HG02610 (cell line): Measurements from ENCODE around the gene LEMD2.

Experiments
- ATAC-seq: cut with Tn5 transposase; IDR thresholded peaks from one replicate; pipeline ENCODE4 v1.9.1; 2021; ENCODE audit warnings: mild to moderate bottlenecking, moderate library complexity; ENCODE audit not compliant: unreplicated experiment

LEMD2 gene

DNA sequence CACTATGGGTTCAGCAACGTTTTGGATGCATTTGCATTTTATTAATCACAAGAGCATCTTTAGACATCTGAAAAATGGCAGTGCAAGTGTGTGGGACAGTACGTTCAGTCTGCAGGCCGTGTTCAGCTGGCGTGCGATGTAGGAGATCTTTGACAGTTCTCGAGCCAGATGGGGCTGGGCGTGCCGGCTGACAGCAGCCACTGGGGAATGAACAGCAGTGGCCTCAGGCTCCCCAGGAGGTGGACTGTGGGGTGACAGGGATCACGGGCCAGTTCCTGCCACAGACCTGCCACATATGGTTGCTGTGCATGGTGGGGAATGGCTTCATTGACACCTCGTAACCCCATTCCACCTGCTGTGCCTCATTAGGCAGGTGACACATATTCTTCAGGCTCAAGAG, 31.3 kb upstream of the LEMD2 start:
- ATAC-seq: no peak

DNA sequence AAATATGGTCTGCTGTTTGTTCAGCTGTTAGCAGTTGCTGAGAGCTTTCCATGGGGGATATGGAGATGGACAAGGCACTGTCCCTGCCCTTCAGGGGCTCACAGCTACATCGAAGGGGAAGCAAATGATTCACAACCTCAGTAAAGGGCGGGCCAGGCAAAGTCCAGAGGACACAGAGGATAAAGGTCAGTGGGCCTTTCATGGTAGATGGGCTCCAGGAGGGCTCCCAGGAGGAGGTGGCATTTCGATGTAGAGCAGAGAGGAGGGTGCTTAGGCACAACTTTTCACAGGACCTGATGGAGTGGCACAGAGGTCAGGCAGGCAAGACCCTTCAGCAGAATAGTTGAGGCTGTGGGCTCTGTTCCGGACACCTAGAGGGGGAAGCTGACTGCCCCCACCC, 30.1 kb upstream of the LEMD2 start:
- ATAC-seq: no peak

DNA sequence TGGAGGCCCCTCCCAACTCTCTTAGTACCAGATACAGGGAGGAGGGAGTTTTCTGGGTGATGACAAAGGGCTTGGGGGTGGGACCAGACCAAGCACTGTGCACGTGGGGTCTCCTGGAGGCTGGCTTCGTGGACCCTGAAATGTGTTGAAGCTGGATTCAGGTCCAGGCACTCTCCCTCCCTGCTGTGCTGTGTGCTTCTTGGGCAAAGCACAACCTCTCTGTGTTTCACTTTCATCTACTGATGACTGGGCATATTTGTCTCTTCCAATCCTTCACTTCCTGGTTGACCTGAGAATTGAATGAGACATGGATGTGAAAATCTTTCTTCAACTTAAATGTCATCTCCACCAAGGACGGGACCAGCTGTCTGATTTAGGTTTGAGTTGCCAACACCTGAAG, 29.4 kb upstream of the LEMD2 start:
- ATAC-seq: no peak

DNA sequence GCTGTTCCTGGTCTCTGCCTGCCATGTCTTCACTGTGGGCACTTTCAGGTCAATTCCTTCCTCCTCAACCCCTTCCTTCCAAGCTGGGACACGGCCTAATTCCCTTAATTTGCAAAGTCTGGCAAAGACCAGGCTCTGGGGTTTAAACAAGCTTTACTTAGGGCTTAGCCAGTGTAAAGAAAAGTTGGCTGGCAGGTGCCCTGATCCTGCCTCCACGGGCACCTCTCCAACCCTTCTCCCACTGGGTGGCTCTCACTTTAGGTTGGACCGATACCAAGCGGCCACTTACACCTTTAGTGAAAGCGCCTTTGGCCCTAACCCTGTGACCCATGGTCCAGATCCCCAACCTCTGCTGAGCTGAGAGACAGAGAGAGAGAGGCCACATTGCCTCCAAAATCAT, 28.6 kb upstream of the LEMD2 start:
- no peak for ATAC-seq

DNA sequence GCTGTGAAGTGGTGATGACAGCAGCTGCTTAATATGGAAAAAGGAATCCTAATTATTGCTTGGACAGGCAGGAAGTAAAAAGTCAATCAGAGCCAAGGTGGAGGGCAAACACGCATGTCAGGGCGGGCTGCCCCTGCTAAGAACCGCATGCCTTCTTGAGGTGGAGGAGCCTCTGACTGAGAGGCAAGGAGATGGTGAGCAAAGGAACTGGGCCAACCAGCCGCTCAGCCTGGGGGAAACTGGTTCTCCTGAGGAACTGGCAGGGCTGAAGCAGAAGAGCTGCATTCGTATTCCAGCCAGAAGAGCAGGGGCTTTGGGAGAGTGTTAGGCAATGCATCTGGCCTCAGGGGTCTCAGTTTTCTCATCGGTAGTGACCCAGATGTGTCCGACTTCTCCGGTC, 28.0 kb upstream of the LEMD2 start:
- no peak for ATAC-seq

DNA sequence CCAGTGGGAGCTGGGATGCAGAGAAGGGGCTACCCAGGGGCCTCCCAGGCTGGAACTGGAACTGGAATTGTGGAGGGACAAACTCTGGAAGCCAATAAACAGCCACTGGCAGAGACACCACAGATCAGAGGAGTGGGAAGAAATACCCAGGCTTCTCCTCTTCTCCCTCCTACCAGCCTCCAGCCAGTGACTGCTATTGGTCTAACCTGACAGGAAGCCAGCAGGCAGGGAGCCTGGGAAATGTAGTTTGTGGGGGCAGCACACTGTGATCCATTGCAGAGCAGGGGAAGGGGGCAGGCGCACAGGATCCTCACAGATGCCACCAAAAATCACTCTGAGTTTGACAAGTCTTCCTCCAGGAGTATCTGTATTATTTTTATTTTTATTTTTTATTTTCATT, 26.9 kb upstream of the LEMD2 start:
- no peak for ATAC-seq

DNA sequence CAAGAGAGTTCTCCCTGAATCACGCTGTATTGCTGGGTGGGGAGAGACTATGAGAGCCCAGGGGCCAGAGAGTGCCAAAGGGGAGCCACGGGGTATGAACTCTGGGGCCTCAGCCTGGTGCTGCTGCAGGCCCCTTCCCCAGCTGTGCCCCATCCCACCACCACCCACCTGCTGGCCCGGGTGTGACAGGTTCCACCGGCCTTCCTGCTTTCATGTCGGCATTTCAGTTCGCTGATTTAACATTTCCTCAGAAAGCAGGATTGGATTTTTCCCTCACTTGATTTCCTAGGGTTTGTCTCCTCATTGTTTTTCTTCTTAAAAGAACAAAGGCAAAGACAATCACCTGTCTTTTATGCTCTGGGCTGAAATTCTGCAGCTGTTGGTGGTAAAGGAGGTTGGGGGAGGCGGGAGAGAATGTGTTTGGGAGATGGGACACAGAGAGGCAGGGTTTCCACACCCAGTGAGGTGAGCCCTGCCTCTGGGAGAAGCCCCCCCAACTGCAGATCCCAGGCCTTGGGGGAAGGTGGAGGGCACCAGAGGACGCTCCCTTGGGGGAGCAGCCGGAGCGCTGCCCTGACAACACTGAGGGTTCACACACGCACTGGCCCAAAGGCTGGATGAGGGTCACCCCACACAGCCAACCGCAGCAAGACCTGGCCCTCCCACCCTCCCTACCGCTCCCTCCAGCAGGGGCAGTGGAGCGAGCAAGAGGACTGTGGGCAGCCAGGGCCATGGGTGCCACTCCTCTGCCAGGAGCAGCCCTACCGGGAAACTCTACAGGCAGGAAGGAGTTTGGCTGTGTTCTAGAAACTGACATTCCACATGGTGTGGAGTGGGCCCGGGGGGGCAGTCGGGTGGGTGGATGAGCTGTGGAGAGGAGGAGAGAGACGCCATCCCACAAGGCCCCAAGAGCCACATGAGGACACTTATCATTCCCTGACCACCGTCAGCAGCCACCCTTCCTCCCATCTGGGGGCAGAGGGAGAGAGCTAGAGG, 25.4 kb upstream of the LEMD2 start:
- ATAC-seq: no peak

DNA sequence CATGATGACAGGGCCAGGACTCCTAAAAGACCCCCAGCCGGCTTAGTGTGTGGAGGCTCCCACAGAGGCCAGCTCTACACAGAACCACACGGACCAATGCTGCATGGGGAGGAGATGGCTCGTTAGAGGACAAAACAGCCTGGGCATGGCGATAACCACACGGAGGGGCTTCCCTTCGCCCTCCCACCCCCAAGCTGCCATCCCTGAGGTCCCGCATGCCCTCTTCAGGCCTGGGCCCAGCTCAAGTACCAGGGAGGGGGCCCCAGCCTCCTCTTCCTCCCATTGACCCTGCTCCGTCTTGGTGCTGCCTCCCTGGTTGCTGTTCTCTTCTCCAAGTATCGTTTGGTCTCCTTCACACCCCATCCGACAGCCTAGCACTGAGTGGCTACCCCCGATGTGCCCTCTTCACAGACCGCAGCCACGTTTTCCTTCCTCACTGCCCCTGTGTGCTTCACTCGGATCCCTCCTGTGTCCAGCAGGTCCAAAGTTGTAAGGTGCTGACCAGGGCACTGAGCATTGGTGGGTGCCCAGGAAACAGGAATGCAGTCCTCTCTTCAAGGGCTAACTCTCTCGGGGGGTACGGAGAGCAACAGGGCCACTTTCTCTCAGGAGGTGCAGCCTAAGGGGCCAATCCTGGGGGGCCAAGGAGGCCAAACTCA, 24.4 kb upstream of the LEMD2 start:
- no peak for ATAC-seq

DNA sequence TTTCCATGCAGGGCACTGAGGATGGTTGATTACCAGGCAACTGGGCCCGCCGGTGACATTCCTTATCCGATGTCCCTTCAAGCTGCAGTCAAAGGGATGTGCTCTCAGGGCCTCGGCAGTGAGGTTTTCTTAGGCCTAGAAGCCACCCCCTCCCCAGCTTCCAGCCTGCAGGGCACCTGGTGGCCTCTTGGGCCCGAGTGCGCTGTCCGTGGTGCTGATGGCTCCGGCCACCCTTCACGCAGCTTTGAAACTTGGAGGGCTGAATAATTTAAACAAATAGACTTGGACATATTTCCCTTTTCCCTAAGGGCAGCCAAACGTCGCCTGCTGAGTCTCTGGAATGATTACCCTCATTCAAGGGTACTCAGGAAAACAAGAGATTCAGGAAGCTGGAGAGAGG, 23.7 kb upstream of the LEMD2 start:
- ATAC-seq: no peak

DNA sequence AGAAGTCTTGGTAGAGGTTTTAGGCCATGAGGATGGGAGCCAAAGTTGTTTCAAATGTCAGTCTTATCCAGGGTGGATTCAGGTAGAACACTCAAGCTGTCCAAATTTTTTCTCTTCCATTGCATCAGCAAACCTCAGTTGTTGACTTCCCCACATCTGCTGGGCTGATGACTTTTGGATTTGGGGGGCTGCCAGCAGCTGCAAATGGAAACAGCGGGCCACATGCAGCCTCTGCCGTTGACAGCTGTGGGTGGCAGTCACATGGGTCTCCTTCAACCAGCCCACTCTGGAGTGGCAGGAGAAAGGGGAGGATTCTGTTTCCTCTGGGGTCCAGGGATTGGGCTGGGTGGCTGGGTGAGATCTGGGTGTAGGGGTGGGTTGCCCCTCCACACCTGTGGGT, 20.7 kb upstream of the LEMD2 start:
- no peak for ATAC-seq

DNA sequence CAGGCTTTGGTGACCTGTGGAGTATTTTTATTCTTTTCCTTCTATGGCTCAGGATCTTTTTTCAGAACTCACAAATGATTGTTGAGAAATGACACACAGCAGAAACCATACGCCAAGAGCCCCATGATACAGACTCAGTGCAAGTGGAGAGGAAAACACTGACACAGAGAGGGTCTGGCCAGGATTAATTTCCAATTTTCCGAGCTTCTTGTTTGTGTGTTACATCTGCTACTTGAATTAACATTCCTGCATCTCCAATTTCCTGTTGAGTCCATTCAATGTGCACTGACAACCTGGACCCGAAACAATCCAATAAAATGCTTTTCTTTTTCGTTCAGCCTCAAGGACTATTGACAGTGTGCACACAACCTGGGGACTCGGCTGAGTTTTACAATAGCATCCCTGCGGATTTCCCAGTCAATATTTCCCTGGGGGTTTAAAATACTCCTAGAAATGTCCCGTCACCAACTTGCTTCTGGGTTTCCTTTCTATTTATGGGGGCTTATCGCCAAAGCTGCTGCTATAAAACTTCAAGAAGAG, 19.8 kb upstream of the LEMD2 start:
- ATAC-seq: no peak

DNA sequence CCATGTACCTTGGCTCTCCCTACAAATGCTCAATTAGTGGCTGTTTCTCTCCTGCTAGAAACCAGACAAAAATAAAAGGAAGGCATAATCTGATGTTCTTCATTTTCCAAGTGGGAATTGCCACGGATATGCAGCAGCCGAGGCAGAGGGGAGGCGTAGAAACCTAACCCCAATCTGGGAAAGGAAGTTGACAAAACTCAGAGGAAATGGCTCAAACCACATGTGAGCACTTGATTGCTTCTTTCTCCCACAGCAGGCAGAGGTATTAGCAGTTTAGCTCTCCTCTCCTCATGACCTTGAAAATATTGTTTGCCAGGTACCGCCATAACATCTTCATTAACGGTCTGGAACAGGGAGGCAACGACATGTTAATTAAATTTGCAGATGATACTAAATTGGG, 18.7 kb upstream of the LEMD2 start:
- no peak for ATAC-seq

DNA sequence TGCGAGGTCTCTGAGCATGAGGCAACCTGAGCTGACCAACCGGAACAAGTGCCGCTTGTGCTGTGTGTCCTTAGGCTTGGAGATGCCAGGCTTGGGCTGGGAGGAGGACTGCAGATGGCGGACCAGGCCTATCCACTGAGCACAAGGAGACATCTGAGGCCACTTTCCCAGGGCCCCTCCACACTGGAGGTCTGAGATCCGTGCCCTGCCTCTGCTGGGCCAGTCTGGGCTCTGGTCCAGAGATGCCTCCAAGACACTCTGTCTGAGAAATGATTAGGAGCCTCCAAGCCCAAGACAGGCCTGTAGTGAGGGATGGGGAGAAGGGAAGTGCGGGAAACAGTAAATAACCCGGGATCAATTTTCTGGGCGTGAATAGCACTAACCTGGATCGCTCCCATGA, 17.9 kb upstream of the LEMD2 start:
- no peak for ATAC-seq

DNA sequence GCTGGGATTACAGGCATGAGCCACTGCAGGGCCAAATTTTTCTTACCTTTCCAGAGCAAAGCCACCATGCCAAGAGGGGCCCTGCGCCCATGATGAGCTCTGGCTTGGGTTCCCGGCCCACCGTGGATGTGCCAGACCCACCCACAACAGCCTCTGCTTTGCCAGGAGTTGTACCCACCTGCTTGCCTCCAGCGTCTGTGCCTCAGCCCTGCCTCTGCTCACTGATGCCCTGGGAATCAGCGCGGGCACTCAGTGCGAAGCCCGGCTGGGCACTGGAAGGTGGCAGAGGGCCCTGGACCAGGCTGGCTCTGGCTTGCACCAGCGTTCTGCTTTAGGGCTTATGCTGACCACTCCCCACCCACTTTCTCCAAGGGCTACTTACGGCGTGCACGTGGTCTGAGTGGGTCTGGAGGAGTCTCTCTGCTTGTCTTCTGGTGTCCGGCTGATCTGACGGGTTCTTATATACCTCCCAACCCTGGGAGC, 14.7 kb upstream of the LEMD2 start, which contains the start of gene MLN:
TSS of gene MLN (minus strand) at position 433 of the 483 bp plus-strand sequence. CDS start 2,840 bp downstream, outside the sequence.
- ATAC-seq: no peak

DNA sequence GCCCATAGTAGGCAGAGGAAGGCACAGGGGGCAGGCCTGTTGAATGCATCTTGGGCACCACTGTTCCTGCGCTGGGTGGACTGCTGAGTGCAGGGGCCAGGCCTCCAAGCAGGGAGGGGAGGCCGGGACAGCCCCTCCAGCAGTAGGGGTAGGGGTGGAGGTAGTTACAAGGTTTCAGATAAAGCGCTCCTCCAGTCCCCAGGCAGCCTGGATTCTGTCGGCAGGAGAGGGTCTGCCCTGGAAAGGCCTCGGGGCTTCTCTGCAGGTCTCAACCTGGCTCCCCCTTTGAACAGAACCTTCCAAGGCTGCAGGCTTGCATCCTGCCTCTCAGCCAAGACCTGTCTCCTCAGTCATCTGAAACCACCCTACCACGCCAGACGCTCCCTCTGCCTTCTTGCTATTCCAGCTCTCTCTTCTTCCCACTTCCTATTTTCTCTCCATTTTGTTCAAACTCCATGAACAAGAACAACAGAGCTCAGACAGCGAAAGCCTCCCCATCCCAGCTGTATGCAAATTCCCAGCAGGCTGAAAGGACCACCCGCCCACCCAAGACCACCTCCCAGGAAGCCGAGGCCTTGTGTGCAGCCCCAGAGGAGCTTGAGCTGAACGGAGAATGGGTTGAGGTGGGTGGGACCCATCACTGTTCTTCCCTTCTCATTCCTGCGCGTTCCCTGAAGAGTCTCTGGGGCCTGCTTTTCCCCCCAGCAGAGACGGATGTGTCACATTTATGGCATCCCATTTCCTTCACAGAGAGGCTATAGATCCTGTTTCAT, 13.4 kb upstream of the LEMD2 start:
- no peak for ATAC-seq

DNA sequence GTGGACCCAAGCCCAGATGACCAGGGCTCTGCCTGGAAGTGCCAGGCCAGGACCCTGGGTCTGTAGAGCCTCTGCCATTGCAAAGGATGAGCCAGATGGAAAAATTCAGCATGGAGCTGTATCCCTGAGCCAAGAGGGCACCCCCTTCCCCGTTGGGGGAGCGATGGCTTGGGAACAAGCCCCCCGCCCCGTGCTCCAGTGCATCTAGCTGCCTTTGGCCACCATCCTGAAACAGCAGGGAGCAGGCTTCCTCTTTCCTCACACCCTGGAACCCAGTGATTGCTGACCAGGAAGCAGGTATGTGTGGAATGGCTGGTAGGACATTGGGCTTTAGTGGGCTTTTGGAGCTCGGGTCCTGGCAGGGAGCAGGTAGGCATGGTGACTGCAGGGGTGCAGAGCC, 12.7 kb upstream of the LEMD2 start:
- no peak for ATAC-seq

DNA sequence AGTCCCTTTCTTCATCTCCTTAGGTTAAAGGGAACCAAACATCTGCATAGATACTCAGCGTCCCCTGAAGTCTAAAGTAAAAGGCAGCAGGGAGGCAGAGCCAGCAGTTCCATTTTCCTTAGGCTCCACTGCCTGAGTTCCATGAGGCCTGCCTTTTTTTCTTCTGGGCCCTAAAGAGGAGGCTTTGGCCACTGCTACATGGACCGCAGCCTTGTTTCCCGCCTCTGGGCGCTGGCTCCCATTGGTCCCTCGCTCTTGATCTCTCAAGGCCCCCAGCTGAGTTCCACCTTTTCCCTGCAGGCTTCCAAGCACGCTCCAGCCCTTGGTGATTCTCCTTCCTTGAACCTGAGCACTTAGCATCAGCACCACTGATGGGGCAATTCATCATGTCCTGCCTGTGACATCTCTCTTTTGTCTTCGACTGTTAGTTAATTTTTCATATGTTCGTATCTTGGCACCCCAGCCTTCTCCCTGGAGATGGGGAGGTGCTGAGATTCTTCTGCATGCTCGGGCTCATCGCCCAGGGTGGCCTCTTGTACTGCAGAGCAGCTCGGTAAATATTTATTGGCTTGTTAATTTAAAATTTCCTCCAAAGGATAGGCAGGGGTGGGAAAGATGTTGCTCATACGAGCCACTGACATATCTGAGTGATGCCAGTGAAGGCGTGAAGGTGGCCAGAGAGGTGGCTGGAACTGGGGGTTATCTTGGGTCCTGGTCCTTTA, 11.5 kb upstream of the LEMD2 start:
- ATAC-seq: no peak

DNA sequence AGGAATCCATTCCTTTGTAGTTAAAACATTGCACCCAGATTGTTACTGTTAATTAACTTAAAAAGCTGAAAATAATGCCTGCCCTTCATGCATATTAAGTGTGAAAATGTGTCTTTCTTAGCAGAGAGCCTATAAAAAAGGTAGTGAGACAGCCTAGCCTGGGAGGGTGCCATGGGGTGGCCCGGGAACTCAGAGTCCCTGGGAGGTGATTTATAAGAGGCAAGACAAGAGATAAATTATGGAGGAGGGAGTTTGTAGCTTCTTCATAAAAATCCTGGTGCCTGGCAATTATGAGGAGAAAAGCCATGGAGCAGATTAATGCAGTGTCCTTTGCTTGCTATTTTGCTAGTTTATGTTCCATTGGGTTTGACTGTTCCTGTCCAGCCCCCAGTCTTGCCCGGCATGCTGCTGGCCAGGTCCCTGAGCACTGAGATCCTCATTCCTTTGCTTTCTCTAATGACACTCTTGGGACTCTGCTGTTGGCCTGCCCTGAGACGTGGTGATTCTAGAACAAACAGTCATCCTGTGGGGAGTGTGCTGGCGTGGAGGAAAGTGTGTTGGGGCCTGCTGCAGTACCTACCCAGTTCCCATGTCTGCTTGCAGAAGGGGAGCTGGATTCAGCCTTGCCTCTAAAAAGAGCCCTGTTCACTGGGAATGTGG, 10.7 kb upstream of the LEMD2 start:
- ATAC-seq: no peak

DNA sequence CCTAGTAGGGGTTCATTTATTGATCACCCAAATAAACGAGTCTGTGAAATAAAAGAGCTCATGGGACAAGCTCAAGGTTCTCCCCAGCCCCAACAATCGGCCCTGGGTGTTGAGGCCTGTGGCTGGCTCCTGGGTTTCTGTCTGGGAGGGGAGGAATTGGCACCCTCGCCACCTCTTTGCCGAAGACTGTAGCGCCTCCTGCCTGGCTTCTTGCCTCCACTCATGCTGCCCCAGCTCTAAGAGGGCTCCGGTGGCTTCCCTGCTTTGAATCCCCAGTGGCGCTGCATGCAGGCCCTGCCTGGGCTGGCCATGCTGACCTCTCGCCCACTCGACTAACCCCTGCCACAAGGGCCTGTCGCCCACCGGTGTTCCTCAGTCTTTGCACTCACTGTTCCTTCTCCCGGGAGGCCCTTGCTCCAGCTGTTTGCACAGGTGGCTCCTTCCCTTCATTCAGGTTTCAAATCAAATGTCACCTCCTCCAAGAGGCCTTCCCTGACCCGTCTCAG, 9.5 kb upstream of the LEMD2 start:
- ATAC-seq: no peak
